HG03135 (cell line): ENCODE results near the gene PCGF2.

Source experiments
- ATAC-seq: cut with Tn5 transposase; IDR thresholded peaks from one replicate; pipeline ENCODE4 v1.9.1; 2021; ENCODE audit warnings: mild to moderate bottlenecking, moderate library complexity; ENCODE audit not compliant: unreplicated experiment

PCGF2 gene

GRCh38 chr17:38719943-38720641 is 28.0 kb downstream of the PCGF2 start:
- ATAC-seq, result no peak

GRCh38 chr17:38719289-38719942 is 28.7 kb downstream of the PCGF2 start:
- no peak for ATAC-seq

DNA sequence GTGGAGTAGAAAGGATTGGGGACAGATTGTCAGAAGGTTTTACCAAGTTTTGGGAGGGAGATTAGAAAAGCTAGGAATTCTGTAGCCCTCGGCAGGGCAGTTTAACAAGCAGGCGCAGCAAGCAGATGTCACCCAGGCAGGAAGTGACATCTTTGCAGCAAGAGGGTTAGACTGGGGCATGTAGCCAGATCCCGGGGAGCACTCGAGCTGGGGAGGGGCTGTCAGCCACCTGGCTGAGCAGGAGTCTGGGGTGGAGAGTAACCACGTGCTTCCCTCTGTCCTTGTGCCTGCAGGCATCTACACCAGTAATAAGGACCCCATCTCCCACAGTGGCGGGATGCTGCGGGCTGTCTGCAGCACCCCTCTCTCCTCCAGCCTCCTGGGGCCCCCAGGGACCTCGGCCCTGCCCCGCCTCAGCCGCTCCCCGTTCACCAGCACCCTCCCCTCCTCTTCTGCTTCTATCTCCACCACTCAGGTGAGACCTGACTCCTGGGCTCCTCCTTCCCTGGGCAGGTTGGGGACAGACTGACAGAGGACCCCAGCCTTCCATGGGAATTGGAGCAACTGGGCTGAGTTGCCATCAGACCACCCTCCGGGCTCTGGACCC is 30.9 kb downstream of the PCGF2 start:
- ATAC-seq, result no peak

GRCh38 chr17:38716368-38717005 is 31.6 kb downstream of the PCGF2 start:
- no peak for ATAC-seq

- no peak for ATAC-seq
Measured at GRCh38 chr17:38715216-38715943, 32.8 kb downstream of the PCGF2 start.

DNA sequence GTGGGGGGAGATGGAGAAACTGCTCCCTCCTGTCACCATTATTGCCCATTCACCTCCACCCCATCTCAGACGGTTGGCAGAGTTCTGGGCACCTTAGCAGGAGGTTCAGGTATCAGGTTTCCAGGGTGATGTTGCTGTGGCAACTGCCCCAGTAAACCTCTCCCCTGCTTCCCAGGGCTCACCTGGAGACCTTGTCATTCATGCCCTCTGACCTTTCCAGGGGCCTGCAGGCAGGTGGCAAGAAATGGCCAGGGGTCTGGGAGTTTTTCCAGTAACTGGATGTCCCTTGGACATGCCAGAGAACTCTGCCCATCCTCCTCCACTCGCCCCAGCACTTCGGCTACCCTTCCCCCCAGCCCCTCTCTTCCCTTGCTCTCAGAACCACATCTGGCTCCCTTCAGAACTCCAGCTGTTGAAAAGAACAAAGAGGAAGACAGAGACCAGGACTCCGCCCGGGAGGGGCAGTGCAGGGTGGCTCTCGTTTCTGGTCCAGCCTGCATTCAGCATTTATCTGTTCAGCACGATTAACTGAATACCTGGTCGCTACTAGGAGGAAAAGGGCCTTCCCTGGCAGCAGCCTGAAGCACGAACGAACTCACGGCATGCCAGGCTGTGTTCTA is 34.6 kb downstream of the PCGF2 start:
- no peak for ATAC-seq

DNA sequence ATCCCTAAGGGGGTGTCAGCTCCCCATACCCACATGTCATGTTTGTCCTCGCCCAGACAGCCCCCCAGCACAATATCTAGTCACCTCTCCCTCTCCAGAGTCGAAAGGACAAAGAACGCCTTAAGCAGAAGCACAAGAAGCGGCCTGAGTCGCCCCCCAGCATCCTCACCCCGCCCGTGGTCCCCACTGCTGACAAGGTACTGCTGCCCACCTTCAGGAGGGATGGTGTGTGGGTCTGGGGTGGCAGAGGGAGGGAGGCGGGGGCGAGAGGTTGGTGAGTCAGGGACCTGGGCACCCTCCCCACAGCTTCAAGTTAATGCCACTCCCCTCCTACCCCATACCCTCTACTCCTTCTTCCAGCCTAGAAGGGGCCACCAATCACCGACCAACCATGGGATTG is 35.5 kb downstream of the PCGF2 start:
- ATAC-seq, result no peak

- ATAC-seq, result no peak
Measured at GRCh38 chr17:38711792-38712571, 36.2 kb downstream of the PCGF2 start.

DNA sequence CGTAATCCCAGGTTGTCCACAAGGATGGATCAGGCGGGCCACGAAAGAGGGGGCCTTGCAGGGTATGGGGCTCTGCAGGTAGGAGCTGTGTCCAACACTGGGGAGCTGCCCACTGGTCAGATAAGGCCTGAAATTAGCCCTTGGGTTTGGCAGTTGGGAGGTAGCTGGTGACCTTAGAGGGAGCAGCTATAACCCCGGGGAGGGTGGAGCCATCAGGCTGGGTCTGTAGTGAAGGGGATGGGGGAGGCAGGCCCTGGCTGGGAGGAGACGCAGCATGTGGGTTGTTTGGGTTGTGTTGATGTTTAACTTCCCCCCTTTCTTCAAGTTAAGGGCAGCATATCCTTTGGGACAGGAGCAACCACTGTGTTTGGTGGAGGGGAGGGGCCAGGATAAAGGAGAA is 37.2 kb downstream of the PCGF2 start:
- ATAC-seq, result no peak

- no peak for ATAC-seq
Measured at GRCh38 chr17:38710604-38710962, 37.6 kb downstream of the PCGF2 start.

DNA sequence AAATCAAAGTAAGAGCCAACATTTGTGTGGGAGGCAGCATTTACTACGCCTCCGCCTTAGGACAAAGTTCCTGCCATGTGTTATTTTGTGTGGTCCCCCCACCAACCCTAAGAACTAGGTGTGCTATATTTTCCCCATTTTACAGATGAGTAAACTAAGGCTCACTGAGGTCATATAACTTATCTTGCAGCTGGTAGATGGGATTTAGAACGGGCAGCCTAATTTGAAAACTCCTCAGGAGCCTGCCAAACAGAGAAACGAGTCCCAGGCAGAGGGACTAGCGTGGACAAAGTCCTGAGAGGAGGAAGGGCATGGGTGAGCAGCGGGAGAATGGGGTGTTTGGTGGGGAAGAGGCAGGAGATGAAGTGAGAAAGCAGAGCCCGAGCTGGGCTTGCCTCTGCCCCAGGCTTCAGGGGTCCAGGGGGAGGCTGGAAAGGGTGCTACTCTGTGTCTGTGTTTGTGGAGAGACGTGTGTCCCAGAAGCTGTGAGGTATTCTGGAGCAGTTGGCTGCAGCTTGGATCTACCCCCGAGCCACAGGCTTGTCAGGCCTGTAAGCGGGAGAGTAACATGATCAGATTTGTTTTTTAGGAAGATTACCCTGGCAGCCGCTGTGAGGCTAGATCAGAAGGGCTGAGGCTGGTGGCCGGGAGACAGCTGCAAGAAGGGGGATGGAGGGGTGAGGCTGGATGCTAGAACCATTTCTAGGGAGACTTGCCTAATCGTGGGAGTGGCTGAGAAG is 38.1 kb downstream of the PCGF2 start:
- ATAC-seq, result no peak

DNA sequence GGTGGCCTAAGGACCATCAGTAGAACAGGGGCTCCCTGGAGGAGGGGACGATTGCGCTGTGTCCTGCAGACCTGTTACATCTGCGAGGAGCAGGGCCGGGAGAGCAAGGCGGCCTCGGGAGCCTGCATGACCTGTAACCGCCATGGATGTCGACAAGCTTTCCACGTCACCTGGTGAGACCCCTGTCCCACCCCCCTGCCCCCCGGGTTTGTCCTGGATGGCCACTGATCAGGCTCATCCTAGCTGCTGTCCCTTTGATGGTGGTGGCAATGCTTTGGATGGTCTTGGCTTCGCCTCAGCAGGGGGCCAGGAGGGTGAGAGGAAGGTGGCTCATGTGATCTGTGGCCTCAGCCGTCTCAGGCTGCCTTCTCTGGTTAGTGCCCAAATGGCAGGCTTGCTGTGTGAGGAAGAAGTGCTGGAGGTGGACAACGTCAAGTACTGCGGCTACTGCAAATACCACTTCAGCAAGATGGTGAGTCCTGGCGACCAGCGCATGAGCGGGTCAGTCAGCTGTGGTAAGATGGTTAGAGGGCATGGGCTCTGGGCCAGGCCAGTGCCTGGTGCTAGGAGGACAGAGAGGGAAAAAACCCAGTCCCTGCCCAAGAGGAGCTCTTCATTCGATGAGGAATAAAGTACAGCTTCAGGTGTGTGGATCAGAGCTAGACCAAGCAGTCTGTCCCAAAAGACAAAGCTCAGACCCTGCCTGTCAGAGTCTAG is 38.9 kb downstream of the PCGF2 start:
- no peak for ATAC-seq

- ATAC-seq, result no peak
Measured at GRCh38 chr17:38707678-38708351, 40.3 kb downstream of the PCGF2 start.

GRCh38 chr17:38706505-38707216 is 41.5 kb downstream of the PCGF2 start:
- no peak for ATAC-seq

DNA sequence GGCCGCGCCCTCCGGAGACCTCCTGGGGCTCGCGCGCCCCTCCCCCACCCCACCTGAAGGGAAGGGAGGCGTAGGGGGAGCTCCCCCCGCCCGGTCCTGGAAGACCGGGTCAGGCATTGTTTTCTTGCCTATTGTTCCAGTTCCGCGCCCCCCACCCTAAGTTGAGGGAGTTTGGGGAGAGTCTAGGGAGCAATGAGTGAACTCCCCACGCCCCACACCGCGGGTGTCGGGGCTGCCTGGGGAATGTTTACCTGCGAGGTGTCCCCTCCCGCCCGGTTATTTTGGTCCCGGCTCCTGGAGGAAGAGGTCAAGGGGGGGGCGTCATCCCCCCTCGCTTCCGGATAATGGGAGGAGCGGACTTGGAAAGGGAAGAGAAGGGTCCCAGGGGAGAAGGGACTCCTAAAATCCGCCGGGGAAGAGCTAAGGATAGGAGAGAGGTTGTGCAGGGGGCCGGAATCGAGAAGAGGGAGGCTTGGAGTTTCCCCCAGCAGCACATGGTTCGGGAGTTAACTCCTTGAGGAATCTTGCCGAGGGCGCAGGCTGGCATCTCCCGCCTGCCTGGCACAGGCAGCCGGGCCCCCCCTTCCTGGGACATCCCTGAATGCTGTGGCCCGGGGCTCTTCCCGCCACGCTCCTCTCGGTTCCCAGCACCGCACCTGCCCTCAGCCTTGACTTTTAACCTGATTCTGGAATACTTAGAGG is 42.2 kb downstream of the PCGF2 start:
- no peak for ATAC-seq

DNA sequence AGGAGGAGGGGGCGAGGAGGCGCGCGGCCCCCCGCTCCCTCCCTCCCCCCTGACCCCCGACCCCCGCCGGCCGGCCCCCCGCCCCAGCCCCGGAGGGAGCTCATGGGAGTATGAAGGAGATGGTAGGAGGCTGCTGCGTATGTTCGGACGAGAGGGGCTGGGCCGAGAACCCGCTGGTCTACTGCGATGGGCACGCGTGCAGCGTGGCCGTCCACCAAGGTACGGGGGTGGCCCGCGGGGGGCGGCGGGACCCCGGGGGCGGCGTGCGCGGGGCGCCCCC is 42.7 kb downstream of the PCGF2 start:
- no peak for ATAC-seq
